ENCODE results near the gene DDX39B.

DDX39B gene

GRCh38 chr6:31579119-31579505, 37.3 kb upstream of the DDX39B start:
- FAIRE-seq, result no peak
- no peak for DNase-seq (ENCODE audit: insufficient read length, low spot score)
- TF ChIP-seq, protein P1, sequence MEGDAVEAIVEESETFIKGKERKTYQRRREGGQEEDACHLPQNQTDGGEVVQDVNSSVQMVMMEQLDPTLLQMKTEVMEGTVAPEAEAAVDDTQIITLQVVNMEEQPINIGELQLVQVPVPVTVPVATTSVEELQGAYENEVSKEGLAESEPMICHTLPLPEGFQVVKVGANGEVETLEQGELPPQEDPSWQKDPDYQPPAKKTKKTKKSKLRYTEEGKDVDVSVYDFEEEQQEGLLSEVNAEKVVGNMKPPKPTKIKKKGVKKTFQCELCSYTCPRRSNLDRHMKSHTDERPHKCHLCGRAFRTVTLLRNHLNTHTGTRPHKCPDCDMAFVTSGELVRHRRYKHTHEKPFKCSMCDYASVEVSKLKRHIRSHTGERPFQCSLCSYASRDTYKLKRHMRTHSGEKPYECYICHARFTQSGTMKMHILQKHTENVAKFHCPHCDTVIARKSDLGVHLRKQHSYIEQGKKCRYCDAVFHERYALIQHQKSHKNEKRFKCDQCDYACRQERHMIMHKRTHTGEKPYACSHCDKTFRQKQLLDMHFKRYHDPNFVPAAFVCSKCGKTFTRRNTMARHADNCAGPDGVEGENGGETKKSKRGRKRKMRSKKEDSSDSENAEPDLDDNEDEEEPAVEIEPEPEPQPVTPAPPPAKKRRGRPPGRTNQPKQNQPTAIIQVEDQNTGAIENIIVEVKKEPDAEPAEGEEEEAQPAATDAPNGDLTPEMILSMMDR (IDR thresholded peaks at IDR 0.05; ENCODE audit: insufficient read depth, missing control alignments), result no peak

- FAIRE-seq, result no peak
- no peak for DNase-seq (ENCODE audit: insufficient read length, low spot score)
- TF ChIP-seq, protein P1 (IDR thresholded peaks at IDR 0.05; ENCODE audit: insufficient read depth, missing control alignments), result no peak
Measured at GRCh38 chr6:31578184-31579118, 36.6 kb upstream of the DDX39B start.

GRCh38 chr6:31577579-31577966, 35.8 kb upstream of the DDX39B start:
- TF ChIP-seq, protein P1 (IDR thresholded peaks at IDR 0.05; ENCODE audit: insufficient read depth, missing control alignments), result no peak
- FAIRE-seq (no peak), DNase-seq (ENCODE audit: insufficient read length, low spot score) (no peak)

DNA sequence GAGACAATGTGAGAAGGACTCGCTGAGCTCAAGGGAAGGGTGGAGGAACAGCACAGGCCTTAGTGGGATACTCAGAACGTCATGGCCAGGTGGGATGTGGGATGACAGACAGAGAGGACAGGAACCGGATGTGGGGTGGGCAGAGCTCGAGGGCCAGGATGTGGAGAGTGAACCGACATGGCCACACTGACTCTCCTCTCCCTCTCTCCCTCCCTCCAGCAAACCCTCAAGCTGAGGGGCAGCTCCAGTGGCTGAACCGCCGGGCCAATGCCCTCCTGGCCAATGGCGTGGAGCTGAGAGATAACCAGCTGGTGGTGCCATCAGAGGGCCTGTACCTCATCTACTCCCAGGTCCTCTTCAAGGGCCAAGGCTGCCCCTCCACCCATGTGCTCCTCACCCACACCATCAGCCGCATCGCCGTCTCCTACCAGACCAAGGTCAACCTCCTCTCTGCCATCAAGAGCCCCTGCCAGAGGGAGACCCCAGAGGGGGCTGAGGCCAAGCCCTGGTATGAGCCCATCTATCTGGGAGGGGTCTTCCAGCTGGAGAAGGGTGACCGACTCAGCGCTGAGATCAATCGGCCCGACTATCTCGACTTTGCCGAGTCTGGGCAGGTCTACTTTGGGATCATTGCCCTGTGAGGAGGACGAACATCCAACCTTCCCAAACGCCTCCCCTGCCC, 35.2 kb upstream of the DDX39B start:
- TF ChIP-seq, protein P1 (IDR thresholded peaks at IDR 0.05; ENCODE audit: insufficient read depth, missing control alignments), result no peak
- FAIRE-seq, result no peak
- DNase-seq (ENCODE audit: insufficient read length, low spot score), result no peak

DNA sequence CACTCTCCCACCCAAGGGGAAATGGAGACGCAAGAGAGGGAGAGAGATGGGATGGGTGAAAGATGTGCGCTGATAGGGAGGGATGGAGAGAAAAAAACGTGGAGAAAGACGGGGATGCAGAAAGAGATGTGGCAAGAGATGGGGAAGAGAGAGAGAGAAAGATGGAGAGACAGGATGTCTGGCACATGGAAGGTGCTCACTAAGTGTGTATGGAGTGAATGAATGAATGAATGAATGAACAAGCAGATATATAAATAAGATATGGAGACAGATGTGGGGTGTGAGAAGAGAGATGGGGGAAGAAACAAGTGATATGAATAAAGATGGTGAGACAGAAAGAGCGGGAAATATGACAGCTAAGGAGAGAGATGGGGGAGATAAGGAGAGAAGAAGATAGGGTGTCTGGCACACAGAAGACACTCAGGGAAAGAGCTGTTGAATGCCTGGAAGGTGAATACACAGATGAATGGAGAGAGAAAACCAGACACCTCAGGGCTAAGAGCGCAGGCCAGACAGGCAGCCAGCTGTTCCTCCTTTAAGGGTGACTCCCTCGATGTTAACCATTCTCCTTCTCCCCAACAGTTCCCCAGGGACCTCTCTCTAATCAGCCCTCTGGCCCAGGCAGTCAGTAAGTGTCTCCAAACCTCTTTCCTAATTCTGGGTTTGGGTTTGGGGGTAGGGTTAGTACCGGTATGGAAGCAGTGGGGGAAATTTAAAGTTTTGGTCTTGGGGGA, 34.3 kb upstream of the DDX39B start:
- DNase-seq (ENCODE audit: insufficient read length, low spot score) (no peak), FAIRE-seq (no peak)

DNA sequence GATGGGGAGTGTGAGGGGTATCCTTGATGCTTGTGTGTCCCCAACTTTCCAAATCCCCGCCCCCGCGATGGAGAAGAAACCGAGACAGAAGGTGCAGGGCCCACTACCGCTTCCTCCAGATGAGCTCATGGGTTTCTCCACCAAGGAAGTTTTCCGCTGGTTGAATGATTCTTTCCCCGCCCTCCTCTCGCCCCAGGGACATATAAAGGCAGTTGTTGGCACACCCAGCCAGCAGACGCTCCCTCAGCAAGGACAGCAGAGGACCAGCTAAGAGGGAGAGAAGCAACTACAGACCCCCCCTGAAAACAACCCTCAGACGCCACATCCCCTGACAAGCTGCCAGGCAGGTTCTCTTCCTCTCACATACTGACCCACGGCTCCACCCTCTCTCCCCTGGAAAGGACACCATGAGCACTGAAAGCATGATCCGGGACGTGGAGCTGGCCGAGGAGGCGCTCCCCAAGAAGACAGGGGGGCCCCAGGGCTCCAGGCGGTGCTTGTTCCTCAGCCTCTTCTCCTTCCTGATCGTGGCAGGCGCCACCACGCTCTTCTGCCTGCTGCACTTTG, 33.6 kb upstream of the DDX39B start, which contains the start of gene TNF:
Gene TNF, plus strand, starts transcription at position 231 of the 567 bp plus-strand sequence. Its CDS starts 177 bp downstream, at position 408.
- DNase-seq (ENCODE audit: insufficient read length, low spot score) (no peak), FAIRE-seq (no peak)
- TF ChIP-seq, protein P1 (IDR thresholded peaks at IDR 0.05; ENCODE audit: insufficient read depth, missing control alignments), result no peak

More for the DNA sequence above, 34.3 kb upstream of the DDX39B start:
- TF ChIP-seq, protein P1 (IDR thresholded peaks at IDR 0.05; ENCODE audit: insufficient read depth, missing control alignments), result no peak

Measured in D721Med (cell line).